Liver (tissue), 9 donors: ENCODE measurements around the gene SAMD5. TPM values are rescaled to one million over a fixed set of nuclear protein-coding genes. Genes with fewer than 3 reads are reported as not detected.

Experiments
- DNase-seq: peaks from one replicate; pipeline ENCODE4 v3.0.0-alpha.2; 2017; ENCODE audit warnings: low spot score
- H3K27ac ChIP-seq, 2 donors: one replicate each; pipeline ENCODE4 v1.7.0; 2013; ENCODE audit warnings: inconsistent platforms in 2 of 2, low read length in 2 of 2, control low read depth in 1 of 2, low read depth in 1 of 2, mild to moderate bottlenecking in 1 of 2
- H3K27me3 ChIP-seq, 4 donors: one replicate each; pipeline versions ENCODE4 v1.6.1 to v1.7.0; 2013; ENCODE audit warnings: low read length in 3 of 4, inconsistent platforms in 1 of 4, mild to moderate bottlenecking in 1 of 4, moderate library complexity in 1 of 4; ENCODE audit not compliant: control insufficient read depth in 4 of 4, insufficient read depth in 4 of 4
- H3K36me3 ChIP-seq, 4 donors: one replicate each; pipeline versions ENCODE4 v1.6.1 to v1.7.0; 2013; ENCODE audit warnings: low read length in 3 of 4, mild to moderate bottlenecking in 3 of 4, low read depth in 1 of 4, moderate library complexity in 1 of 4; ENCODE audit not compliant: control insufficient read depth in 4 of 4, insufficient read depth in 3 of 4
- H3K4me1 ChIP-seq, 4 donors: one replicate each; pipeline versions ENCODE4 v1.6.1 to v1.7.0; 2013; ENCODE audit warnings: low read length in 3 of 4, mild to moderate bottlenecking in 3 of 4, moderate library complexity in 1 of 4; ENCODE audit not compliant: control insufficient read depth in 4 of 4, insufficient read depth in 4 of 4
- H3K4me3 ChIP-seq, 3 donors: one replicate each; pipeline versions ENCODE4 v1.6.1 to v1.7.0; 2013; ENCODE audit warnings: low read length in 3 of 3, control low read depth in 1 of 3, low read depth in 1 of 3, mild to moderate bottlenecking in 1 of 3
- H3K9ac ChIP-seq, 2 donors: one replicate each; pipeline ENCODE4 v1.7.0; 2013; ENCODE audit warnings: low read length in 2 of 2, mild to moderate bottlenecking in 2 of 2, moderate library complexity in 2 of 2, control low read depth in 1 of 2, low read depth in 1 of 2
- H3K9me3 ChIP-seq, 4 donors: one replicate each; pipeline versions ENCODE4 v1.6.1 to v1.7.0; 2013; ENCODE audit warnings: low read length in 3 of 4; ENCODE audit not compliant: control insufficient read depth in 4 of 4
- ATF3 ChIP-seq: IDR thresholded peaks from 2 replicates; pipeline ENCODE4 v1.6.1; 2016; ENCODE audit warnings: antibody characterized with exemption
- CTCF ChIP-seq: fragments of 150-350 bp; IDR thresholded peaks from 2 replicates; pipeline ENCODE4 v1.5.1; 2017; ENCODE audit warnings: improper control_type of control experiment, low read depth, low read length; ENCODE audit not compliant: missing input control
- EGR1 ChIP-seq, 2 donors: IDR thresholded peaks; 2 replicates each; pipeline ENCODE4 v1.6.1; 2016 to 2018; ENCODE audit warnings: antibody characterized with exemption in 2 of 2, low read depth in 2 of 2
- FOXA1 ChIP-seq: IDR thresholded peaks from 2 replicates; pipeline ENCODE4 v1.6.1; 2016; ENCODE audit warnings: antibody characterized with exemption
- FOXA2 ChIP-seq: IDR thresholded peaks from 2 replicates; pipeline ENCODE4 v1.6.1; 2016; ENCODE audit warnings: antibody characterized with exemption
- GABPA ChIP-seq, 2 donors: IDR thresholded peaks in 1 of 2; conservative IDR thresholded peaks in 1 of 2; 2 replicates each; pipeline ENCODE4 v1.6.1; 2016; ENCODE audit warnings: antibody characterized with exemption in 2 of 2, mild to moderate bottlenecking in 1 of 2, moderate library complexity in 1 of 2
- HNF4A ChIP-seq, 2 donors: conservative IDR thresholded peaks; 2 replicates each; pipeline ENCODE4 v1.6.1; 2016; ENCODE audit warnings: antibody characterized with exemption in 2 of 2, mild to moderate bottlenecking in 2 of 2
- HNF4G ChIP-seq: IDR thresholded peaks from 2 replicates; pipeline ENCODE4 v1.6.1; 2016; ENCODE audit warnings: antibody characterized with exemption
- JUND ChIP-seq, 2 donors: IDR thresholded peaks; 2 replicates each; pipeline ENCODE4 v1.6.1; 2016; ENCODE audit warnings: antibody characterized with exemption in 2 of 2
- MAX ChIP-seq: IDR thresholded peaks from 2 replicates; pipeline ENCODE4 v1.6.1; 2016; ENCODE audit warnings: antibody characterized with exemption
- NR2F2 ChIP-seq: IDR thresholded peaks from 2 replicates; pipeline ENCODE4 v1.6.1; 2016; ENCODE audit warnings: antibody characterized with exemption
- RAD21 ChIP-seq, 2 donors: IDR thresholded peaks; 2 replicates each; pipeline ENCODE4 v1.6.1; 2016; ENCODE audit warnings: antibody characterized with exemption in 2 of 2, mild to moderate bottlenecking in 2 of 2
- REST ChIP-seq: IDR thresholded peaks from 2 replicates; pipeline ENCODE4 v1.6.1; 2016; ENCODE audit warnings: antibody characterized with exemption, mild to moderate bottlenecking
- RXRA ChIP-seq, 2 donors: IDR thresholded peaks; 2 replicates each; pipeline ENCODE4 v1.6.1; 2017 to 2018; ENCODE audit warnings: antibody characterized with exemption in 2 of 2, mild to moderate bottlenecking in 1 of 2
- SP1 ChIP-seq: IDR thresholded peaks from 2 replicates; pipeline ENCODE4 v1.6.1; 2018; ENCODE audit warnings: antibody characterized with exemption, mild to moderate bottlenecking
- TAF1 ChIP-seq: conservative IDR thresholded peaks from 2 replicates; pipeline ENCODE4 v1.6.1; 2016; ENCODE audit warnings: antibody characterized with exemption, mild to moderate bottlenecking
- YY1 ChIP-seq: IDR thresholded peaks from 2 replicates; pipeline ENCODE4 v1.6.1; 2016; ENCODE audit warnings: antibody characterized with exemption, mild to moderate bottlenecking
- ZBTB33 ChIP-seq: IDR thresholded peaks from 2 replicates; pipeline ENCODE4 v1.6.1; 2016; ENCODE audit warnings: antibody characterized with exemption
- WGBS: extraction: QIAGEN DNeasy Blood & Tissue Kit; methylation state at CpG from one replicate; pipeline ENCODE4 v1.1.7; 2013; 5-methylcytosine and 5-hydroxymethylcytosine counted together
- polyA plus RNA-seq, 2 donors: library from polyadenylated mRNA; stranded (reverse) in 1 of 2; unstranded in 1 of 2; fragments of 200-250 nt in 1 of 2; fragments of >200 nt in 1 of 2; fragmentation: Nextera tagmentation in 1 of 2; extraction: Ambion mirVana in 1 of 2; gene quantifications; one replicate each; pipeline versions ENCODE4 v1.2.1 to v1.2.3, GENCODE V29; 2013 to 2015
- total RNA-seq, 2 donors: library from RNA; depleted of rRNA; stranded (reverse); fragments of >200 nt; gene quantifications; one replicate each; pipeline ENCODE4 v1.2.3, GENCODE V29; 2014
- donor health status: healthy.
- donor health status: healthy.
- donor health status: healthy.
- donor health status: healthy.
- donor health status: healthy.

Gene SAMD5
- total and polyA plus RNA-seq, 4 donors: 2.7 to 7.6 (median 3.2) TPM

- 93% methylated on average over 3 of the region's 3 CpGs for WGBS
- H3K27ac ChIP-seq: no peak overlapping the region
- no peak for TF ChIP-seq YY1
- no peak for TF ChIP-seq FOXA1
- TF ChIP-seq SP1: no peak
- TF ChIP-seq EGR1 (IDR thresholded peaks at IDR 0.05; ENCODE audit: low read depth in 2 of 2): no peak
- TF ChIP-seq GABPA (IDR thresholded peaks at IDR 0.05 in 1 of 2, conservative IDR thresholded peaks at IDR 0.05 in 1 of 2): no peak
- TF ChIP-seq ZBTB33: no peak
- no peak for TF ChIP-seq REST
- no peak for TF ChIP-seq RAD21 (IDR thresholded peaks at IDR 0.05)
- no peak for TF ChIP-seq TAF1
- no peak for TF ChIP-seq HNF4A (conservative IDR thresholded peaks at IDR 0.05)
- no peak for TF ChIP-seq ATF3
- no peak for TF ChIP-seq CTCF
- TF ChIP-seq FOXA2: no peak
- TF ChIP-seq MAX: no peak
- no peak for TF ChIP-seq RXRA (IDR thresholded peaks at IDR 0.05)
- TF ChIP-seq JUND (IDR thresholded peaks at IDR 0.05): no peak
- no peak for TF ChIP-seq HNF4G
- TF ChIP-seq NR2F2: no peak
- H3K9me3 ChIP-seq: no peaks in the 10 kb centered on the region
- H3K4me1 ChIP-seq: no peaks in the 10 kb centered on the region
- no peaks in the 10 kb centered on the region for H3K27me3 ChIP-seq
- no peak overlapping the region for H3K4me3 ChIP-seq
- no peaks in the 10 kb centered on the region for H3K36me3 ChIP-seq
- H3K9ac ChIP-seq: no peak overlapping the region
- DNase-seq: no peak
Observed at GRCh38 chr6:147579667-147580066, 71.2 kb downstream of the SAMD5 start.

GRCh38 chr6:147582991-147583390 lies 74.5 kb downstream of the SAMD5 start:
- WGBS: 90% methylated on average over 1 of the region's 1 CpG
- Histone ChIP-seq H3K9ac (no peak overlapping the region), H3K36me3 (no peaks in the 10 kb centered on the region), H3K27ac (no peak overlapping the region), H3K27me3 (no peaks in the 10 kb centered on the region), H3K9me3 (no peaks in the 10 kb centered on the region), H3K4me1 (peaks cover 0 to 4% (median 0%) of the 10 kb centered on the region in 4 donors), H3K4me3 (no peak overlapping the region)
- no peak for DNase-seq
- TF ChIP-seq GABPA (IDR thresholded peaks at IDR 0.05 in 1 of 2, conservative IDR thresholded peaks at IDR 0.05 in 1 of 2) (no peak), ZBTB33 (no peak), YY1 (no peak), FOXA2 (no peak), REST (no peak)
